Fibroblast of peridontal ligament (primary cell): Measurements from ENCODE around the gene DBR1.

Source experiments
- DNase-seq: peaks from one replicate; pipeline ENCODE4 v3.0.0-alpha.2; 2010; ENCODE audit errors: extremely low read depth

The DBR1 gene

GRCh38 chr3:138174421-138175131, at the start of gene DBR1:
Gene DBR1, minus strand, starts transcription at chr3:138174921. Its CDS starts 126 bp downstream, at chr3:138174795.
- peak; percentile 88 for DNase-seq

GRCh38 chr3:138222942-138223287, 48.2 kb upstream of the DBR1 start:
- no peak for DNase-seq

GRCh38 chr3:138222131-138222941, 47.6 kb upstream of the DBR1 start:
- no peak for DNase-seq

GRCh38 chr3:138220788-138221187, 46.1 kb upstream of the DBR1 start:
- DNase-seq: no peak

- no peak for DNase-seq
Measured at GRCh38 chr3:138220242-138220641, 45.5 kb upstream of the DBR1 start.

- DNase-seq: no peak
Measured at GRCh38 chr3:138219255-138219654, 44.5 kb upstream of the DBR1 start.

- DNase-seq: no peak
Measured at GRCh38 chr3:138213398-138214085, 38.8 kb upstream of the DBR1 start.

- no peak for DNase-seq
Measured at GRCh38 chr3:138210528-138210927, 35.8 kb upstream of the DBR1 start.

GRCh38 chr3:138206196-138206595, 31.5 kb upstream of the DBR1 start:
- no peak for DNase-seq

- DNase-seq: no peak
Measured at GRCh38 chr3:138205527-138205926, 30.8 kb upstream of the DBR1 start.

GRCh38 chr3:138203938-138204337, 29.2 kb upstream of the DBR1 start:
- no peak for DNase-seq

- no peak for DNase-seq
Measured at GRCh38 chr3:138202945-138203701, 28.4 kb upstream of the DBR1 start.

- DNase-seq: no peak
Measured at GRCh38 chr3:138200424-138200823, 25.7 kb upstream of the DBR1 start.

- DNase-seq: no peak
Measured at GRCh38 chr3:138199851-138200250, 25.1 kb upstream of the DBR1 start.

- DNase-seq: no peak
Measured at GRCh38 chr3:138197524-138197923, 22.8 kb upstream of the DBR1 start.

- peak; percentile 37 for DNase-seq
Measured at GRCh38 chr3:138197058-138197457, 22.3 kb upstream of the DBR1 start.

GRCh38 chr3:138196023-138196422, 21.3 kb upstream of the DBR1 start:
- DNase-seq: no peak

- no peak for DNase-seq
Measured at GRCh38 chr3:138195481-138195880, 20.8 kb upstream of the DBR1 start.

GRCh38 chr3:138188013-138188730, 13.5 kb upstream of the DBR1 start:
- peak; percentile 33 for DNase-seq

GRCh38 chr3:138187296-138188012, 12.7 kb upstream of the DBR1 start, which contains the start of gene ARMC8:
Gene ARMC8, plus strand, starts transcription at chr3:138187301. Its CDS starts 254 bp downstream, at chr3:138187555.
- DNase-seq: peak; percentile 85
